ENCODE data around the gene KREMEN1.

KREMEN1 gene

GRCh38 chr22:29194184-29194583 is 121.3 kb downstream of the KREMEN1 start:
- DNase-seq: no peak

DNA sequence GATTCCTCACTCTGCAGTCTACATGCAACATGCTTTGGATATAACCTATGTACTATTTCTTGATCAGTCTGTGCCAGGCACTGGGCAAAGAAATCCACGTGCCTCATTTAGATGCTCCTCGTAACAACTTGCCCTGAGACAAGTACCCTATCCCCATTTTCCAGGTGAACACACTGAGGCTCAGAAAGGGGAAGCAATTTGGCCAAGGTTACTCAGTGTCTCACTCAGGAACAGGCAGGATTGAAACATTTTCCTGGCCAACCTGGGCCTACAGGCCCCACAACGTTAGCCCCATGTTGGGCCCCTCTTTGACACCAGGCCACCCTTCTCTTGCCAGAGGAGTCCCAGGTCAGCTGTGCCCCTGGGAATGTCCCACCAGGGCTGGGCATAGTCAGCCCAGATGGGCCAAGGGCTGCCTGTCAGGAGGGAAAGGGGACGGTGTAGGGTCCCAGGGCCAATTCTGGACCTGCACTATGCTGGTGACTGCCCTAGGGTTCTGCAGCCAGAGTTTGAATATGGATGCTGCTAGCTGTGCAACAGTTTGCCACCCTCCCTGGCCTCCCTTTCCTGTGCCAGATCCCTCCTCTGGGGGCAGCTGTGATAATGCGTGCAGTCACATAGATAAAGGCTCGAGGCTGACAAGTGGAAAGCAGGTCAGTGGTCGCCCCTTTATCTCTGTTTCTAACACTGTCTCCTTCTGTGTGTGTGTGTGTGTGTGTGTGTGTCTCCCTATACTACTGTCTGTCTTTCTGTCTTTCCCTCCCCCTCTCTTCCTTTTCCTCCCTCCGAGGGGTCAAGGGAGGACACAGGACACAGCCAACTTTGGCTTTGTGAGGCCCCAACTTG is 122.5 kb downstream of the KREMEN1 start:
- DNase-seq: no peak

GRCh38 chr22:29195964-29196666 is 123.3 kb downstream of the KREMEN1 start:
- no peak for DNase-seq

- DNase-seq: no peak
These were observed 124.3 kb downstream of the KREMEN1 start for GRCh38 chr22:29197096-29197495.

DNA sequence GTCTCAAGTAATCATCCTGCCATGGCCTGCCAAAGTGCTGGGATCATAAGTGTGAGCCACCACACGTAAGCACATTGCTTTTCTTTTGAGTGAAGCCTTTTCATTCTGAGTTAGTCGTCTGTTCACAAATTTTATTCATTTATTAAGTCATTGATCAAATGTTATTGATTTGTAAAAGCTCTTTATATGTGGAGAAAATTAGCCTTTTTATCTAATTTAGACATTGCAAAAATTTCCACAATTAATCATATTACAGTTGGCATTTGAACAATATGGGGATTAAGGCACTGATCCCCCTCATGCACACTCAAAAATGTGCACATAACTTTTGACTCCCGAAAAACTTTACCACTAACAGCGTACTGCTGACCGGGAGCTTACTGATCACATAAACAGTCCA is 125.4 kb downstream of the KREMEN1 start:
- no peak for DNase-seq

DNA sequence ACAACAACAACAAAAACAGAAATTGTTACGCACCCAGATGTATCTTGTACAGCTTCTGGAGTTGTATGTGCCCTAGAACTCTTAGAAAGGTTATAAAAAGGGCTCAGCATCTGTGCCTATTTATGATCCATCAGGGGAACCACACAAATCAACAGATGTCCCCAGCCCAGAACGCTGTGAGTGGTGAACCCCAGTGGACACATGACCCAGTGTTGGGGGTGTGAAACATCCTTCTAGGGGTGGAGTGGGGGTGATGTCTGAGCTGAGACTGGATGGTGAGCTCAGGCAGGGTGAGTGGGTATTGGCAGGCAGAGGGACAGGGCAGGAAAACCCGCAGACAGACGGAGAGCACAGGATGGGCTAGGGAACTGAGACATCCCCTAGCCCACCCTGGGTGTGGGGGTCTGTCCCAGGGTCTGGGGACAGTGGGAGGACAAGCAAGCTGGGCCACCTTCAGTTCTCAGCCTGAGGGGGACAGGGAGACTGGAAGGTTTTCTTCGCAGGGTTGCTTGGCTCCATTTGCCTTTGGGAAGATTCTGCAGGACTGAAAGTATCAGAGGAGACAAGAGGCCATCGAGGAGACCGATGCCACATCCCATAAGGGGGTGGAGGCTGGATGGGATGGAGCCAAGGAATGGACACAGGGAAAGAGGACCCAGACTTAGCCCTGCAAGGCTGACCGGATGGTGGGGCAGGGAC is 127.0 kb downstream of the KREMEN1 start:
- no peak for DNase-seq

- no peak for DNase-seq
These were observed 128.1 kb downstream of the KREMEN1 start for GRCh38 chr22:29200901-29201300.

- DNase-seq: no peak
These were observed 128.9 kb downstream of the KREMEN1 start for GRCh38 chr22:29201782-29202181.

DNA sequence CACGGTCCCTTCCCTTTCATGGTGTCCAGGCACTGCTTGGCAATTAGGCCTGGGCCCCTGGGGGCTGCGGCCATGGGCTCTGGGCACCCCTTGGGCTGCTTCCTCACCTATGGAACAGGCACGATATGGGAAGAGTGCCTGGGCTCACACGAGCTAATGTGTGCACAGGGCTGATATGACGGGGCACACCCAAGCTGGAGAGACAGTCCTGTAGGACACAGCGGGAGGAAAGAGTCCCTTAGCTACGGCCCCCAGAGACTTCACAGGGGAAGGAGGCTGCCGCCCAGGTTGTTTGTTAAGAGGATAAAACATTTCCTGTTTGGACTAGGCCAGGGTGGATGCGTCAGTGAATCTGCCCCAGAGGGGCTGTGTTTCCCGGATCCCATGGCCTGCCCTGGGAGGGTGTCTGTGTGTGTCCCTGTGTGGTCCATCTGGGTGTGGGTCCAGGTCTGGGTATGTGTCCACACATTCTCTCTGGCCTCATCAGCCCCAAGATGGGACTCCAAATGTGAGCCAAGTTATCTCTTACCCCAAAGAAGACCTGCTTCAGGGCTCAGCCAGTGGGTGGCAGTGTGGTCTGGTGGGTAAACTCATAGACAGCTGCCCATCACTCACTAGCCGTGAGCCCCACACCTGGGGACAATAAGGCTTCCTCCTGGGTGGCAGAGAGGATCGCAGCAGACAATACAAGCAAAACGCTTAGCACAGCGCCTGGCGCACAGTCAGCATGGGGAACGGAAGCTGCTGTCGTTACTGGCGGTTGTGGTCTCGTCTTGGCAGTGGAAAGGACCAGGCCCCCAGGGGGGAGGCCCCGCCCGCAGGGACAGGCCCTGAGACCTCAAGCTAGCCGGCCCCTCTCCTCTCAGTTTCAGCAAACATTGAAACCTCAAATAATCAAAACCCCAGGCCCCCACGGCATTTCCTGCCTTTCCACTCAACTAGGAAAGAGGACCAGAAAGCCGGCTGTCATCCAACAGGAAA is 129.7 kb downstream of the KREMEN1 start:
- DNase-seq: peak; percentile 48

DNA sequence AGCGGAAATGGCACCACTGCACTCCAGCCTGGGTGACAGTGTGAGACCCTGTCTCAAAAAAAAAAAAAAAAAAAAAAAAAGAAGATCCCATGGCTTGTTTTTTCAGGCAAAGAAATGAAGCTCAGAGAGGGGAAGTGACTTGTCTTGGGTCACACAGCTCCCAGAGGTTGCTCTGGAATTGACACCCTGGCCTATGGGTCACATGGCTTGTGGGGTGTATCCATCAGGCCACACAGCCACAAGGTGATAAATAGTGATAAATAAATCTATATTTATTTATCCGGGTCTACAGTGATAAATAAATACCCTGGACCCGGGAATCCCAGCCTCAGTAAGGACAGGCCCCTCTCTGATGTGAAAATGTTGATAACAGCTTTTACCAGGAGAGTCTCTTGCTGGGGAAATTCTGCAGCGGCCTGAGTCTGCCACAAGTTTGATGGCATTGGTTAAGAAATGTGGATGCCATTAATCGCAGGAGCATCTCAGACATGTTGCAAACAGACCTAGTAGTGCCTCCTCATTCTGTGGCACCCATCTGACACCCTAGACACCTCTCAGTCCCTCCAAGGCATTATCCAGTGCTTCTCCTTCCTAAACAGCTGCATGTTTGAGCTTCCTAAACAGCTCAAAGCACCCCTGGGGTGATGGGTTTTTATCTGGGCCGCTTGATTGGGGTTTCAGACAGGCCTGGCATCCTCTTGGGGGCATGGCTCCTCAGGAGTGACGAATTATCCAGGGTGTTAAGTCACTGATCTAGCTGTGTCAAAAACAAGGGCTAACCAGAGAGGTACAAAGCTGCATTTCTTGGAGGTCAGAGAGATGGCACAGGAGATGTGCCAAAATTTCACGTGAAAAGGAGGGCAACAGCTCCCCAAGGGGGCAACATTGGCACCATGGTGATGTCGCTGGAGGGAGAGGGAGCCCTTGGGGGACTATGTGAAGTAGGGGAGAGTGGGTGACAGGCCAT is 130.9 kb downstream of the KREMEN1 start:
- no peak for DNase-seq

DNA sequence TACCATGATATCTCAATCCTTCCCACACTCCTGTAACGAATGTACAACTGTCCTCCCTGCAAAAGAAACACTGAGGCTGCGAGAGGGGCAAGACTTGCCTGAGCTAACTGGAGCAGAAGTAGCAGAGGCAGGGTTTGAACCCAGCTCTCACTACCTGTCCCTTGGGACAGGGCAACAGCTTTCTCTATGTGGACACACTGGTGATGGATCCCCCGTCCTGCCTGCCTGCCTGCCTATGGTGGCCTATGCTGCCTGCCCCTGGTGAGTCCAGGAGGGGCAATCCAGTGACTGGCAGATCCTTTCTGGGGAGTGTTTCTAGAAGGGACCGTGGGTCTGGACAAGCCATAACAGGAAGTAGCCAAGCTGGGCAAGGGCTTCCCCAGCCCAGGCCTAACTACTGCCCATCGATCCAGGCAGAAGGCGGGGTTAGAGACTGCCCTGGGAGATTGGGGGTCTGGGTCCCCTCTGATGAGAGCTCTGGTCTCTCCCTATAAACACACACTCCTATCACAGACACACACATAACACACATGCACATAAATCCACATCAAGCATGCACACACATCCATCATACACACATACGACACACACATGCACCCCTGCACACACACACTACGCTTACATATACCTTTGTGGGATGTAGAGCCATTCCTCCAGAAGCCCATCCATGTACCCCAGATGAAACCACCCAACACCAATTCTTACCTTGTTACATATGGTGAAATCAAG is 131.8 kb downstream of the KREMEN1 start:
- no peak for DNase-seq

DNA sequence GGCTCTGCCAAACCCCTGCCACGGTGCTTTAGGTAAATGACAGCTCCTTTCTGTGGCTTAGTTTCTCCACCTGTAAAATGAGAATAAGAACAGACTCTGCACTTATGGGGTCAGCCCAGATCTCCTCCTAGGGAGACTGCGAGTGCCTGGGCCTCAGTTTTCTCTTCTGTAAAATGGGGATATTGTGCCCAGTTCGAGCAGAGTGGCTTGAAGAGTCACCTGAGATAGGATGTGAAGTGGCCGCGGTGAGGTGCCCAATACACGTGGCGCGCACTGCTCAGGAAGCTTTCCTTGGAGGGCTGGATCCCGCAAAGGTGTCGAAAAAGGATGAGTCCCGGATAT is 132.4 kb downstream of the KREMEN1 start:
- no peak for DNase-seq

DNA sequence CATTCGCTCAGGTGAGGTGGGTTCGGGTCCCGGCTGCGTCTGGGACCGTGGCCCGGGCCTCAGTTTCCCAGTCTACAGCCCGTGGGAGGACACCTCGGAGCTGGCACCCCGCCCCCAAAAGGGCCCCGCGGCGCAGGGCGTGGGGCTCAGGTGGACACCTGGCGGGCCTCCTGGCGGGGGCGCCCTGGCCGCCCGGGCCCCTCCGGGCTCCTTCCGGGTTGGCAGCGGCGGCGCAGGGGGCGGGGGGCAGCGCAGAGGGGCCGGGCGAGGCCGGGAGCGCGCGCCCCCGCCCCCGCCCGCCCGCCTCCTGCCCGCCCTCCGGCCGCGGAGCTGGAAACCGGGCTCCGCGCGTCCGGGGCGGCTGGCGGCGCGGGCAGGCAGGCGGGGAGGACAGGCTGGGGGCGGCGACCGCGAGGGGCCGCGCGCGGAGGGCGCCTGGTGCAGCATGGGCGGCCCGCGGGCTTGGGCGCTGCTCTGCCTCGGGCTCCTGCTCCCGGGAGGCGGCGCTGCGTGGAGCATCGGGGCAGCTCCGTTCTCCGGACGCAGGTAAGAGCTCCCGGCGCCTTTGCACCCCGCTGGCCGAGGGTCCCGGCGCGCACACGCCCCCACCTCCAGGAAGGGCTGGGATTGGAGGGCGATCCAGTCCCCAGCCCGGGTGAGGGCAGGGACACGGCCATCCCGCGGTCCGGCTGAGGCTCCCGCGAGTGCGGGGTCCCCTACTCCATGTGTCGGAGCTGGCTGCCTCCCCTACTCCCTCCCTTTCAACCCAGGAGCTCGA is 132.9 kb downstream of the KREMEN1 start, which contains the start of gene EMID1:
EMID1 (plus strand) TSS at position 303 of the 778 bp plus-strand sequence; CDS start at position 446, 143 bp downstream.
- no peak for DNase-seq

- no peak for DNase-seq
These were observed 133.8 kb downstream of the KREMEN1 start for GRCh38 chr22:29206372-29207242.

DNA sequence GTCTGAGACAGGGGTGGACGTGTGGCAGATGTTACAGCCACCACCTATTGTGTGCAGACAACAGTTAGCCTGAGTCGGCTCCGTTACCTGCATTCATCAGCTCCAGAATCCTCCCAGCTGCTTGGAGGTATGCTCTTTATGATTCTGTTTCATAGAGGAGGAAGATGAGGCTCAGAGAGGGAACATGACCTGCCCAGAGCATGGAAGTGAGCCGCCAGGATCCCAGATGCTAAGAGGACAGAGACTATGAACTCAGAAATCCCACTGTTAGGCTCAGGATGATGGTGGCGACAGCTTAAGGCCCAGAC is 134.4 kb downstream of the KREMEN1 start:
- DNase-seq: no peak

DNA sequence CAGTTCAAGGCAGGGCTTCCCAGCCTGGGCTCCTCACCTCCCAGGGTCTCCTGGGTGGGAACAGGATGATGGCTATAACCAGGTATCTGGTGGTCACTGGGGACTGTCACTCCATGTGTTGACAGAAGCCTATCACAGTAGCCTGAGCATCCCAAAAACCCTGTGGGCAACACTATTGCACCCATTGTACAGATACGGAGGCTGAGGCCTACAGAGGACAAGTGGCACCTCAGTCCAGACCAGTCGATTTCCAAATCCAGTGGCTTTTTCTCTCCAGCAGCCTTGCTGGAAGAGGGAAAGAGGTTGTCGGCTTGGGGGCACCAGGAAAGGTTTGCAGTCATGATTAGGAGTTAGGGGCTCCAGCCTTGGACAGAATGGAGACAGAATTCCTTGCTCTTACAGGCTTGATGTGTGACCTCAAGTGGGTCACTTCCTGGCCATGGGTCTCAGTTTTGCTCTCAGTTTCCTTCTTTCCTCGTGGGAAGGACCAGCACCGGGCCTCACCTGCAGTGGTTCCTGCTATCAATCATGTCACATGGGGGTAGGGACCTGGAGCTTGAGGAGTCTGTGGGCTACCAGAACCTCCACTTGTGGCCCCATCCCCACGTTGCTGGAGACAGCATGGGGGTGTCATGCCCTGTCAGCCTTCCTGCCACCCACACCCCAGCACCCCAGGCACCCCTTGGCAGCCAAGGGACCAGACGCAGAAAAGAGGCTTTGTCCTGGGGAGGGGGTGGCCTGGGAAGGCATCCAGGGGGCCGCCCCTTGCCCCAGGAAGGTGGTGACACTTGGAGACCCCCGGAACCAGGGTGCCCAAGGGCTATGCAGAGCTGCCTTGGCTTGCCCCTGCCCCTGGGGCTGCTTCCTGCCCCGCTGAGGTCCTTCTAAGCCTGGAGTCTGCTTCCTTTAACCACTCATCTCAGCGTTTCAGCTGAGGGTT is 135.0 kb downstream of the KREMEN1 start:
- DNase-seq: no peak

DNA sequence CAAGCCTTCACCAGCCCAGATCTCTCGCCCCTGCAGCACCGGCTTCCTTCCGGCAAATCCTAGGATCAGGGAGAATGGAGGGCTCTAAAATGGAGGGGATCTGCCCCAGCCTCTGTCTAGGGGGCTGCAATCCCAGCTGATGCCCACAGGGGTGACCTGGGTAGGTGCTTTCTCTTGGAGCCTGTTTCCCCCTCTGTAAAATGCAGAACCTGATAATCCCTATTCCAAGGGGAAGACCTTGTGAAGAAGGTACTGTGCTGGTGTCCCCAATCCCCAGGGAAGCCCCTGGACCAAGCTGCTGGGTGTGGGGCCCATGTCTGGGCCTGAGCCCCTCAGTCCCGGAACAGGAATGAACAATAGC is 135.6 kb downstream of the KREMEN1 start:
- no peak for DNase-seq
